ENCODE data around the gene ABCD1.

DNA sequence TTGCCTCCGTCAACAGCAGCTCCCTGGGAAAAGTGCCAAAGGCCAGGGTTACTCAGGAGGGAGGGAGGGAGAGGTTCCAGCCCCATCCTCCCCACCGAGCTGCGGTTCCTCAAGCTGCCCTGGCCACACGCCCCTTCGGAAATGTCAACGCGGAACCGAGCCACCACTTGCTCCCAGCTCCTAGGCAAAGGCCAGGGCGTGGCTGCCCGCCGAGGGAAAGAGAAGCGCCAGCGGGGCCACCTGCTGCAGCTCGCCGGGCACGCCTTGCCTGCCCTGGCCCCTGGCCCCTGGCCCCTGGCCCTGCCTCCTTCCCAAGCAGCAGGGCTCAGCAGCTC, 21.7 kb upstream of the ABCD1 start:
- no peak for TF ChIP-seq POLR2A (IDR thresholded peaks at IDR 0.05; ENCODE audit: low read depth, low read length)
- TF ChIP-seq POLR2AphosphoS5 (IDR thresholded peaks at IDR 0.05; ENCODE audit: low read depth, low read length): no peak
